Pons (tissue), 1 donor: Measurements from ENCODE around the gene ATP10A.
A peak's percentile ranks its signal among the peaks of the same experiment; 100 is the strongest.

Experiments
- DNase-seq: peaks from one replicate; pipeline ENCODE4 v3.0.0-alpha.2; 2016; ENCODE audit warnings: low spot score

The ATP10A gene

GRCh38 chr15:25677719-25678499, 185.2 kb downstream of the ATP10A start:
- no peak for DNase-seq

DNA sequence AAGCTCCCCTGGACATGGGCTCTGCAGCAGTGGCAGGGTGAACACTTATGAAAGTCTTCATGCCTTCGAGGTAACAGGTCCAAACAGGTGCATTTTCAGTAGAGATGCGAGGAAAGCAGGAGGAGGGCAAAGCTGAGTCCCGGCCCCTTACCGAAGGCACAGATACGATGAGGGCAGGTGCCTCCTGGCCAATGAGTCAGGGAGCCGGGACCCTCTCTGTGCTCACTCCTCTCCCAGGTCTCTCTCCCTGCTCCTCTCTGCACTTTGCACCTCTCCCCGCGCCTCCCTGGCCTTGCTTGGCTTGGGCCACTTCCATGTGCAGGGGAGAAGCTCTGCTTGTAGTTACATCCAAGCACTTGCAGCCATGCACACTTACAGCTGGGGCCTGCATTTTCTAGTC, 187.1 kb downstream of the ATP10A start:
- DNase-seq: no peak

- DNase-seq: no peak
These were observed 187.7 kb downstream of the ATP10A start for GRCh38 chr15:25675396-25675795.

- peak; percentile 36 for DNase-seq
These were observed 188.2 kb downstream of the ATP10A start for GRCh38 chr15:25674913-25675312.

DNA sequence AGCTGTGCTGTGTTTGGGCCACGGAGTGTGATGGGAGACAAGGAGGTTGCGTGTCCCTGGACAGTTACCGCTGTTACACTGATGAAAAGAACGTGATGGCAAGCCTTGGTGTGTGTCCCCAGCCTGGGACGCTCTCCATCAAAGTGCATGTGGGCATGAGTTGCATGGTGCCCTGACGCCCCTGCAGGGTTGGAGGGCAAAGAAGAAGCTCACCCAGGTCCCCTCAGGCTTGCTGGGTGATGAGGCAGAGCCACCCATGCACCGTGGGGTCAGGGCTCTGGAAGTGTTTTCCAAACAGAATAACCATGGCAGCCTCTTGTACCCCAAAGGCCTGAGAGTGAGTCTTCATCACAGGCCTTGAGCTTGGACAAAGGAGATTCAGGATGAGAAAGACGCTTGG, 189.2 kb downstream of the ATP10A start:
- DNase-seq: no peak

DNA sequence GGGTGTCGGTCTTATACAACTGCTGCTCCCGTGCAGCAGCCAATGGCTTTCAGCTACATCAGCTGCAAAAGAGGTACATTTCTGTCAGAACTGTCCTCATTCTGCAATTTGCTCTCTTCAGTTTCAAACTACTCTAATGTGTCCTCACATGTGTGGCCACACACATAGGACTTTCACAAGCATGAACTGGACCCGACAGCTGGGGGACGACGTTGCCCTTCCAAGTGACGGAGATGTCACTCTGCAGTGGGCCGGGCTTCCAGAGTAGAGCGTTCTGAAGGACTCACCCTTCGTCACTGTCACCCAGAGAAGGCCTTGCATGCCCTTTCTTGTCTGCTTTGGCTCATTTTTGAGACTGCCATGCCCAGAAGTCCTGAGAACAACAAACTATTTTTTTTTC, 189.8 kb downstream of the ATP10A start:
- DNase-seq: no peak

DNA sequence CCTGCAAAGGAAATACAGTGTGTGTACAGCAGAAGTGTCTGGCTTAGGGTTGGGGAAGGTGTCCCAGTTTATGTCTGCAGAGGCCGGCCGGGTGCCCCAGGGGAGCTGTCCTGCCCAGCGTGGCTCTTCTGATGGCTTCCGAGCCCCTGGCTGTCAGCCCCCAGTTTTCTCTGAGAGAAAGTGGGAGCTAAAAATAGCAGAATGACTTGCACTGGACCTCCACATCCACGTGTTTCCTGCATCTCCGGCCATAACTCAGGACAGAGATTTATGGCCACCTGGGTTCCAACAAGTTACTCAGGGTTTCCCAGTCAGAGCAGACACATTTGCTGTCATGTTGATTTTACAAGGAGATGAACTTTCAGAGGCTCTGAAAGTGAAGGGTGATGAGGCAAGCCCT, 192.0 kb downstream of the ATP10A start:
- DNase-seq: no peak

DNA sequence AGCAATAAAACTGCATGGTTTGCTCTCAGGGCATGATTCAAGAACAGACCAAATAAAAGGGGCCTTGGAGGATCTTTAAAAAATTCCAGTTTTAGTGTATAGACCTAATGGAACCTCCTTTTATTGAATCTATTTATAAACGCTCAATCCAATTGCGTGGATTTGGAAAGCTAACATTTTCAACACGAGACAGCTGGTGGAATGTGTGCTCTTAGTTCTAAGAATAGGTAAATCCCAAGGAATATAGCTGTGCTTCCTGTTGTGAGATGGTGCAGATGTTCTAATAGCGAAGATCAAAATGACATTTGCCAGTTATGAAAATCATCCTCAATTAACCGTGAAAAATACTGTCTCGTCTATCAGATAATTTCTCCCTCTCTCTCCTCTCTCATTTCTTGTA, 192.5 kb downstream of the ATP10A start:
- DNase-seq: no peak

DNA sequence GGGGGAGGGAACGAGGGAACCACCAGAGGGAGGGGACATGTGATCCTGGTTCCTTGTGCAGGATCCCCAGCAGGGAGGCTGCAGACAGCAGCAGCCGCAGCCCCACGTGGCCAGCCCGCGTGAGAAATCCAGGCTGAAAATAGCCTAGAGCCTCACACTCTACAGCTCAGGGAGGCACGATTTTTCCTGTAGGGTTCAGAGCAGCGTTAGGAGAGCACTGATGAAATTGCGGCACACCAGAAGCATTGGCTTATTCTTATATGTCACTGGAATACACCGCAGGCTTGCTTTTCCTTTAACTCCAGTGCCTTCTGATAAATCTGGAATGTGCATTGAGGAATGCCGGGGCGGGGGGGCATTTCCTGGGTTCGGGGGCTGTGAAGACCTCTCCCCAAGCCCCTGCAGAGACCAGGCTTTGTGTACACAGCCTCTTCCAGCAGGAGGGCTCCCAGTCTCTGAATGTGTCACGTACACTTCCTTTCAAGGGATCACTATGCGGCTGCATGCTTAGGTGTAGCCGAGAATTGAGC, 193.0 kb downstream of the ATP10A start:
- DNase-seq: no peak

DNA sequence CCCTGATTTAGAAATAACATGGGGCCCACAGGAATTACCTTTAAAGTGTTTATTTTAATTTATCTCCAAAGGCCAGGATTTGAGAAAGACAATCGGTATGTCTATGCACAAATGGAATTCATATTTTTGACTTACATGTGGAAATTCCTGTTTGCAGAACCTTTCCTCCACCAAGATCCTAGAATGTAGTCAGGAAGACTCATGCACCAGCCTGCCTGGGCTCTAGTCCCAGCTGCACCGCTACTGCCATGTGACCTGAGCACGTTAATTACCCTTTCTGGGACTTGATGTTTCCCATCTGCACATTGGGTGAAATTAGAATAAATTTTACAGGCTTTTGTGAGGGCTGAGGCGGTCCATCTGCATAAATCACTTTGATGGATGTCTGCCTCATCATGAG, 194.2 kb downstream of the ATP10A start:
- no peak for DNase-seq

DNA sequence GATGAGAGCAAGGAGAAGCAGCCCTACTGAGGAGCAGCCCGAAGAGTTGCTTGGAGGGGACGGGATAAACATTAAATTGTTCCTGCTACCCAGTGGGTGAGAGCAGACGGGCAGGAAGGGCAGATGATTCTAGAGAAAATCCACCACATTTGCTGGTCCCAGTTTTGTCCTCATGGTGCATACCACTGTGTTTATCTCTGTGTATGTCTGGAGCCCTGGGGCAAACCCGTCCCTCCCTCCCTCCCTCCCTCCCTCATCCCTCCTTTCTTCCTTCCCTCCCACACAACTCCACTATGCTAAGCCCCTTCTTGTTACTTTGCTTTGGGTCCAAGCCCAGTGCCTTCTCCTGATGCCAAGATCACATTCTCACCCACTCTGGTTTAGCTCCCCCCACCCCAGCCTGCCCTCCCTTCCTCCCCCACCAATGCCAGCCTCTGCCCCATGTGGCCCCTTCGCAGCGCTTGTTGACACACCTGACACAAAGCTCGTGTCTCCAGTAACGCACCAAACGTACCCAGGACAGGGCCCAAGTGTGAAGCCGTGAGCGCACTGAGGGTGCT, 194.8 kb downstream of the ATP10A start:
- DNase-seq: no peak

DNA sequence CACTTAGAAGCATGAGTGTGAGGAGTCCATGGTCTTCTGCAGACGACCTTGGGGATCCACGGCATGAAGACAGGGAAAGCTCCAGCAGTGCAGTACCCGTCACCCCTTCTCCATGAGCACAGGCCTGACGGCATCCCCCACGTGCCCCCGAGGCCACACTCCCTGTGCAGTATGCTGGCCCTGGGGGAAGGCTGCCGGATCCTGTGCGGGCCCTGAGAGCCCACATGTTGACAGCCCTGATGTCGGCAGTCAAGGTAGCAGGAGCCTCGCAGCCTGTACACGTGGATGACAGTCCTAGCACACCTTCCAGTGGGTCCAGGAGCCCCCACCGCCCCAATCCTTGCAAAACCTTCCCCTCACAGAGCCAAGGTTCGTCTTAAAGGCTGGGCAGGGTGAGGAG, 195.3 kb downstream of the ATP10A start:
- no peak for DNase-seq

DNA sequence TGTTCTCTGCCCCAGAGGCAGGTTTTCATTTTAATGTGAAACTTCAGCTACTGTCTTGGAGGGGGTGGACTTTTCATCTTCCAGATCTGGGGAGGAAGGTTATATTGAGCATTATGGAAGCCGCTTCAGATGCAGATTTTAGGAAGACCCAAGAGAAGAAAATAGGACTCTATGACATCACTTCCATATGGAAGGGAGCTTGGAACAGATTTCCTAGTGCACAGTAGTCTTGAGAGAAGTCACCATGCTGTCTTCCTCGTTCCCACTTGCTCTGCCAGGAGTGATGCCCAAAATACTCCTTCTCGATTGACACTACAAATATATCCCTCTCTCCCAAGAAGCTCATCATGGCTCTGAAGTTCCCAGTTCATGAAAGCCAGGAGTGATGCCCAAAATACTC, 197.2 kb downstream of the ATP10A start:
- no peak for DNase-seq

- DNase-seq: no peak
These were observed 198.4 kb downstream of the ATP10A start for GRCh38 chr15:25664761-25665160.

DNA sequence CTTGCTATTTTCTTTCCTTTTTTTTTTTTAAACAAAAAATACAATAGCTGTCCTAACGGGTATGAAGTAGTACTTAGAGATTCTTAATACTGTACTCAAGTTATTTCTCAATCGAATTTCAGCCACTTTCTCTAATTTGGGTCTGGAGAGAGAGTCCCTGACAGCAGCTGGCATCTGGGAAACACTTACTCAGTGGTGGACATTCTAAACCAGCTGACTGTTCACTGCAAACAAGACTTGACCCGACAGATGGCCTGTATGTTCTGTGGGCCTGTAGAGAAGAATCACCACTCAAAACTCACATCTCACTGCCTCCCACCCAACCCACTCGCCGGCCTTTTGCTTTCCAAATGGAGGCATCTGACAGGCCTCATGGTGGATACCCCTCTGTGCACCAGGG, 199.6 kb downstream of the ATP10A start:
- DNase-seq: no peak

DNA sequence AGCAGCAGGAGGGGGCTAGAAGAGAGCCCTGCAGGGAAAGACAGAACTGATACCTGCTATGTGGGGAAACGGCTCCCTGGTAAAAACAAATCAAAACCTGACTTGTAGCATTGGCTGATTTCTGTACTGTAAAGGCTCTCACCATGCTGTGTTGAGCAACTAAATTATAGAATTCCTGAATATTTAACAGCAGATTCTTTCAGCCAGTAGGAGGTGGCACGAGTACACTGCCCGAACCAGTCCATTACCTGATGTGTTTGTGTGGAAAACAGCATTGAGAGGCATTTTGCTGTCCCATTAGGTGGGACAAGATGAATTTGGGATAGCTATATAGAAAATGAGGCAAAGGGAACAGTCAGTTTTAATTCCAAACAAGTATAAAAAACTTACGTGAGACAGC, 201.2 kb downstream of the ATP10A start:
- no peak for DNase-seq

- no peak for DNase-seq
These were observed 203.9 kb downstream of the ATP10A start for GRCh38 chr15:25659251-25659650.

DNA sequence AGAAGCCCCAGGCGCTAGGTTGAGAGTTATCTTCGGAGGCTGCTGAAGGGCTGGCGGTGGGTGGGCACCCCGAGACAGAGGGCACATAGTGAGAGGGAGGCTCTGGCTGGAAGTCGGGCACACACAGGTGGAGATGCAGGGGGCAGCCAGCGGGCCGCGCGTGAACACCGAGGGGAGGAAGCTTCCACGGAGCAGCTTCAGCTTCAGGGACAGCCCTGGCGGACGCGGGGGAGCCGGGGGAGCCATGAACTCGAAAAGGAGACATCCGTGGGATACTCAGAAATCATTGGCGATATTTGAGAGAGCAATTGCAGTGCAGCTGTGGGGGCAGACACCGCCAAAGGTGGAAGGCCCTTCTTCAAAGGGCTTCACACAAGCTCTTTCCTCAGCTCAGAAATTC, 204.6 kb downstream of the ATP10A start:
- DNase-seq: no peak

- no peak for DNase-seq
These were observed 207.7 kb downstream of the ATP10A start for GRCh38 chr15:25655207-25655948.

DNA sequence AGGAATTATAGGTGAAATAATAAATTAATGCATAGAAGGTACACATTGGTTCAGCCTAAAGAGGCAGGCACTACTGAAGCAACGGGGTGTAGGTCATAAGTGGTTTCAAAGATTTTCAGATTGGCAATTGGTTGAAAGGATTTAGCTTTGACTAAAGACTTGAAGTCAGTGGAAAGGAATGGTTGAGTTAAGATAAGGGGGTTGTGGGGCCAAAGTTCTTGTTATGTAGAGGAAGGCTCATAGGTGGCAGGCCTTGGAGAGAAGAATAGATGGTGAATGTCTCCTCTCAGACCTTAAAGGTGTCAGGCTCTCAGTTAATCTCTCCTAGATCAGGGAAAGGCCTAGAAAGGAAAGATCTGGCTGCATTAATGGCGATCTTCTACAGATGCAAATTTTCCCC, 209.8 kb downstream of the ATP10A start:
- DNase-seq: no peak

DNA sequence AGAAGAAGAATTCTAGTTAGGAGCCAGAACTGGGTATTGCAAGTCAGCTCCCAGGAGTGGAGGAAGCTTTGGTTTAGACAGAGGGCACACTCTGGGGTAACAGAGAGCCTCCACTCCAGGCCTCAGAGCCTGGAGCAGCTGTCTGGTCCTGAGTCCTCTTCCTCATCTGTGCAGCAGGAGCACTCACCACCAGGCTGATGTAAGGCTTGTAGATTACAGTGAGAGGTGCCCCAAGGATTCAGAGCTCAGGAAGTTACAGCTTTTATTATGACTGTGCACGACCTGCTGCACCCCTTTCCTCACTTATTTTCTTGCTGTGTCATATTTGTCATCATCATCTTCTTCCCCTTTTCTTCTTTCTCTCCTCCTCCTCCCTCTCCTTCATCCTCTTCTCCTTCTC, 210.4 kb downstream of the ATP10A start:
- DNase-seq: no peak

DNA sequence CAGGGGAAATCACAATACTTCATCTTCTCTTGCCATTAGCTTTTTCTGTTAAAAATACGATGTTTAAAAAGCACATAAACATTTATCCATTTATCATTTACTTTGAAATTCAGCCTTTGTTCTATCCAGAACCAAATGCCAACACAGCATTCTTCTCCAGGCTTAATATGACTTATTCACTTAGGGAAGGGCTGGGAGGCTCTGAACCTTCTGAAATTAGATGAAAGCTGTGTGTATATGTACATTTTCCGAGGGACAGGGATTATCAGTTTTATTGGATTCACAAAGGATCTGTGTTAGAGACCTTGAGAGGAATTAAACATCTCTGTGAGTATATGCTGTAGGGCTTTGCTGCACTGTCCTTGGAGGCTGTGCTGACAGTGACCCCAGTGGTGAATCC, 213.7 kb downstream of the ATP10A start:
- no peak for DNase-seq

- DNase-seq: no peak
These were observed 220.0 kb downstream of the ATP10A start for GRCh38 chr15:25643120-25643519.
